Measurements from ENCODE around the gene SIMC1.

DNA sequence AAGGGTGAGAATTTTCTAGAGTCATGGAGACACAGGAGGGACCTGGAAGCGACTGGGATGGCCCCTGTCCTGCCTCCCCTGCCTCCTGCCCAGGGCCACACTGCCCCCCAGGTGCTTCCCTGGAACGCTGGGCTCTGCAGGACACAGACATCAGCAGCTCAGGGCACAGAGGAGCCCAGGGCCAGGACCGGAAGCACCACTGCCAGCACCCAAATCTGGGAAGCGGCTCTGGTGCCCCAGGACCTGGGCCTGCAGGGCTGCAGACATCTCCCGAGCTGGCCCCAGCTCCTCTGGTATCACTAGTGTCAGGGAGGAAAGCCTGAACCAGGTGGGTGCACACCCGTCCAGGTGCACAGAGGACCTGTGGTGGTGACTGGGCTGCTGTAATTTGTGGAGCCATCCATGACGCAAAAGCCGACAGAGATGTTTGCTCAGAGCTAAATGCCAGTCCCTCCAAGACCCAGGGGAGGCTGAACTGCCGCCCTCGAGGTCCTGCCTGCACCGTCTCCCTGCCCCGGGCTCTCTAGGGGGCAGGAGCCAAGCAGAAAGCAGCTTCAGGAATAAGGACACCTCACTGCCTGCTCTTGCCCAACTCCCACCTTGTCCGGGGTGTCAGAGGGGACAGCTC is 46.0 kb upstream of the SIMC1 start:
- TF ChIP-seq CTCF (IDR thresholded peaks at IDR 0.05) = no peak
- TF ChIP-seq POLR2A (IDR thresholded peaks at IDR 0.05) = no peak
